Ureter (tissue), 1 donor: Measurements from ENCODE around the gene SAMD13. TPM values are rescaled to one million over a fixed set of nuclear protein-coding genes. Genes with fewer than 3 reads are reported as not detected.

Experiments
- DNase-seq: peaks from one replicate; pipeline ENCODE4 v3.0.0-alpha.2; 2020; ENCODE audit warnings: low spot score
- total RNA-seq: library from RNA; stranded (reverse); gene quantifications from one replicate; pipeline ENCODE4 v1.2.4, GENCODE V29; 2023
- donor health status: DM: yes; HTN: yes; CAD: no.

Gene SAMD13
- total RNA-seq, 1 donor from 2014 or later, result 4.7 TPM

- DNase-seq, result no peak
Measured at GRCh38 chr1:84344286-84344685, 42.8 kb downstream of the SAMD13 start.

DNA sequence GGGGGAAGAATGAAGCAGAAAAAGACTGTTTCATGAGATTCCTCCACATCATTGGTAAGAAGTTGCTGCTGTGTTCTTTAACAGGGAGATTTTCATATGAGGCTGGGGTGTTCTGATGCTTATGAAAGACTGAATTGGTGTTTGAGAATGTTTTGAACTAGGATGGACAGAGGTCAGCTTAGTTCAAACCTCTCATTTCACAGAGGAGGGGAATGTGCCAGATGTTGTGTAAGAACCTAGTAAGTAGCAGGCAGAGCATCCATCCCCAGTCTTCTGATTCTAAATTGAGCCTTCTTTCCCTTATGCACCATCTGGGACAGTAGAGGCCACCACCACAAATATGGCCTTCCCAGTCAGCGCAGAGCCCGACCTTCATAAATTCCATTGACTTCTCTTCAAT lies 43.7 kb downstream of the SAMD13 start:
- DNase-seq, result no peak

DNA sequence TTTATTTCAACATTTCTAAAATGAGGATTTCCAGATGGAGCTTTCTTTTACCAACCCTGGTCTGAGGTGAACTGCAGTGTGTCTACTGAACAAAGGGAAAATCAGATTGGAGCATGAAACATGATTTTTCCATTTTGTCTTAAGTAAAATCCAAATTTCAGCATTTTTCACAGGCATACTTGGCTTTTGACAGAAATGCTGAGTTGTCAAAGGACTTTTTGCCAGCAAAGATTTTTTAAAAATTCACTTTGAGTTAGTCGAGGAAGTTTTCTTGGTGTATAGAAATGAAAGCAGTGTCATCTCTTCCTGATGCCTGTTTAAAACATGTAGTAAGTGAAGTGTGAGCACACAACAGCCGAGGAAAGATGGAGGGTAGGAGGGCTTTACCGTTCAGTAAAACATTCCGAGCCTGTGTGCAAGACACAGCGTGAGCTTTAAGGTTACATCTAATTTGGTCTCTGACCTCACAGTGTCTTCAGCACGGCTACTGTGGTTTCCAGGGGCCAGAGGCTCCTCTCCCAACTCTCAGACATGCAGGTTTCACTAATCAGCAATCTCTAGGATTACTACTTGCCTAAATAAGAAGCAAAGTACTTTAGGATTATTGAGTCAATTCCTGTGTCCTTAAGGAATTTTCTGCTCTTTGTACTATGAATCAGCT lies 45.9 kb downstream of the SAMD13 start:
- DNase-seq, result no peak

- DNase-seq, result no peak
Measured at GRCh38 chr1:84347932-84348555, 46.5 kb downstream of the SAMD13 start.

DNA sequence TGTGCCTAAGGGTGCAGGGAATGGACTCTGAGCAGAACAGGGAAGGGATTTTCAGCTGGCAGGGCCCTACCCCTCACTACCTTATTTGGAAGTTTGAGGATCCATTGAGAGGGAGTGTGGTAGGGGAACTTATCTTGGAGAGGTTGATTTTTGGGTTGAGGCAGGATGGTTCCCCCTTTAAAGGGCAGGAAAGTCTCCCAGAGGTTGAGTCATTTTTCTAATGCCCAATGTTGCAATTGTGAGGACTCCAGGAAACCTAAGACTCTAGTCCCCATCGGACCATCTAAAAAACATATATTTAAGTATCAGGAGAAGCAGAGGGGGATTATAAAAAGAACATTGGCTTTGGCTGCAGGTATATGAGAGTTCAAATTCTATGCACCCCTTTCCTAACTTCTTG lies 47.3 kb downstream of the SAMD13 start:
- DNase-seq, result no peak

DNA sequence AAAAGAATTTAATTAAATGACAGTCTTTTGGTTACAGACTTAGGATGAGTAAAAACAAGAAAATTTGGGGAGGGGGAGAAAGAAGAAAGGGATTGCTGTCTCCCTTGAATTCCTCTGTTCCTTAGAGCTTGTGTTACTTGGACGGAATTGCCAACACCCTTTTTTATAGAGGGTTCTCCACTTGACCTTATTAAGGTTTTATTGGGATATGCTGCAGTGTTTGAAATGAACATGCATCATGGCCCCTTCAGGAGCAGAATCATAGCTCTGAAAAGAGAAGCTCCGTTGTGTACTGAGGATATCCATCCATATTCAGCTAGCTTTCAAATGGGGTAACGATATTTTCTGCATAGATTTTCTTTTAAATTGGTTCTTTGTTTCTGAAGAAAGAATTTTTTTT lies 48.6 kb downstream of the SAMD13 start:
- DNase-seq, result no peak

DNA sequence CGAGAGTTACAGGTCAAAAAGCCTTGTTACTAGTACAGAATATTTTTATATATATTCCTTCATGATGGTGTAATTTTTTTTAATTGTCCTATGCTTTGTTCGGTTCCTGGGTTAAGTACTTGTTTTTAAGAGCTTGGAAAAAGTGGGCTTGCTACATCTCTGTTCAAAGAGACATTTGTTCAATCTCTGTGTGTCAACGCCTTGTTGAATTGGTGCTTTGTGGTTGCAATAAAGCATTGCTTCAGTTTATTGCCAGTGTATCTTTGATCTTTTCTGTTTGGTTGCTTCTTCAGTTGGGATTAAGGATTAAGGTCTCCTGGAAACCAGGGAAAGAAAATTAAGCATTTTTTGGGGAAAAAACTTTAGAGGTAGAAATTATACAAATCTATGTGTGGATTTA lies 49.0 kb downstream of the SAMD13 start:
- no peak for DNase-seq

DNA sequence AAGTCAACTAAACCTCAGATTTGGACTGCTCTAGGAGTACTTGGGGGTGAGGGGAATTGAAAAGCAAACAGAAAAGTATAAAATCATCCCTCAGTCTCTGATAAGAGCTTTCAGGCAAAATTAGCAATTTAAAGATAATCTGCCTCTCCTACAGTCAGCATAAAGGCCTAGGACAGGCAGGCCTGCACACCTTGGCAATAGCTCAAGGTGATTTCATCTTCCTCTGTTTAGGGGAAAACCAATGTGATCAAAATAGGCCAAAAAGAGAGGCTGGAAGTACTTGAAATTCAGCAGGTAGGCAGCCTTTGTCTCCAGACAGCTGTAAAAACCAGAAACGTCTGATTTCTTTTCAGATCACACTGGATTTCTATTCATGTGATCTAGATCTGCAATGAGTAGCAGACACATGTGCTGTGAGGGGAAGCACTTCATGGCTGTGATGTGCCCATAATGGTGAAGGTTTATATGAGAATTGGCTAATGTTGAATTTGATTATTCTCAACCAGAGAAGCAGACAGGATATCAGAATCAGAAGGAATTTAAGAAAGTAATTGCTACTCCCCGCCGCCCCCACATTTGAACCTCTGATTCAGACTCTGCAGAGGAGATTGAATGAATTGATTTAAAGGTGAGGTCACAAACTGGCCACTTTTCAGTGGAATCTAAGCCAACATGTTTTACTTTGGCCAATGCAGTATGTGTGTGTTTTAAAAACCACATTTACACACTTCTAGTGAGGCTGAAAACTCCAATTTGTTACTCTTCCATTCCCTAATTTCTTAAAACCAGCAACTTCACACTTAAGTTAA lies 51.0 kb downstream of the SAMD13 start:
- no peak for DNase-seq

- DNase-seq, result no peak
Measured at GRCh38 chr1:84353695-84354094, 52.2 kb downstream of the SAMD13 start.

GRCh38 chr1:84355556-84355955 lies 54.0 kb downstream of the SAMD13 start:
- DNase-seq, result no peak

- DNase-seq, result no peak
Measured at GRCh38 chr1:84356881-84357280, 55.4 kb downstream of the SAMD13 start.

DNA sequence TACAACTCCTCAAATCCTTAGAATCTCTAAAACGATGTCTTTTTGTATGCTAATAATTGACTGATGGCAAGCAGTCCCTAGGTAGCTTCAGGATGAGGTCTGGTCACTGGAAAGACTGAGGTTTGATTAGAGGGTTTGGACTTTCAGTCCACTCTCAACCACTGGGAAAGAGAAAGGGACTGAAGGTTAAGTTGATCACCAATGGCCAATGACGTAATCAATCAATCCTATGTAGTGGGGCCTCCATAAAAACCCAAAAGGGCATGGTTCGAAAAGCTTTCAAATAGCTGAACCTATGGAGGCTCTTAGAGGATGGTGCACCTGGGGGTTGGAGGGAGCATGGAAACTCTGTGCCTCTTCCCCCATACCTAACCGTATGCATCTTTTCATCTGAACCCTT lies 57.2 kb downstream of the SAMD13 start:
- no peak for DNase-seq

GRCh38 chr1:84360316-84360715 lies 58.8 kb downstream of the SAMD13 start:
- DNase-seq, result no peak

DNA sequence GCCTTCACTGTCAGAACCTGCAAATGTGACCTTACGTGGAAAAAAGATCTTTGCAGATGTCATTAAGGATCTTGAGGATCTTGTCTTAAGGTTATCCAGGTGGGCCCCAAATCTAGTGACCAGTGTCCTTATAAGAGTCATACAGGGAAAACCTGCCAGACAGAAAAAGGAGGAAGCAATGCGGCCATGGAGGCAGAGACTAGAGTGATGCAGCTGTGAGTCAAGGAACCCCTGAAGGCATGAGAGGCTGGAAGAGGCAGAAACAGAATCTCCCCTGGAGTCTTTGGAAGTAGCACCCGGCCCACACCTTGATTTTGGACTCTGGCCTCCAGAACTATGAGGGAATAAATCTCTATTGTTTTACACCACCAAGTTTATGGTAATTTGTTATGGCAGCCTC lies 60.3 kb downstream of the SAMD13 start:
- DNase-seq, result no peak

DNA sequence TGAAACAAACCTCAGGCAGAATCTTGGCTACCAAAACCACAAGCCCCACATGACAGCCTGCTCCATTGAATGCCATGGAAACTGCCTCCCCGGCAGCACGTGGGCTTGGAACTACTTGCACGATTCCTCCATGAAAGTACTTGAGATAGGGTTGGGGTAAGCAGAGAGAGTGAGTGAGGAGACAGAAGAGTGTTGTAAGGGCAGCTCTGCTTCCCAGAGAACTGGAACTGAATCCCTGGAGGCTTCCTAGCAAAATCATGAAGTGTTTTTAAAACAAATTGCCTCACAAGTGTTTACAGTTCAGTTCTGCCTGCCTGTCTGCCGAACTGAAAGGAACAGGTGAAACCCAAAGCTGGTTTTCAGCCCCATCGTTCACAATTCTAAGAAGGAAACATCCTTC lies 61.5 kb downstream of the SAMD13 start:
- no peak for DNase-seq

DNA sequence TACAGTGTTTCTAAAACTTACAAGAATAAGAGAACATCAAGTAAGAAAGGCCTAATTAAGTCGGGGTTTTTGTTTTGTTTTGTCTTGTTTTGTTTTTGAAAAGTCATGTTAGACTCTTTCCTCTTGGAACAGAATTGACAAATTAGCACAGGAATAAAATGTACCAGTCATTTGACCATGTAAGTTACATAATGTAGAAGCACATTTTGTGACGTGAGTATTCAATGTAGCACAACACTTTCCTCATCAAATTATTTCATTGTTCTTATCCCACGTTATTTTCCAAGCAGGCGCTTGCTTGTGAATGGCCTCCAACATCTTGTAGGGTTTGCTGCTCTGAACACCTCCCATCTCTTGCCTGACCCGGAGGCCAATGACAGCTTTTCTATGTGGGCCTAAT lies 62.1 kb downstream of the SAMD13 start:
- no peak for DNase-seq

- DNase-seq, result no peak
Measured at GRCh38 chr1:84365225-84366221, 64.0 kb downstream of the SAMD13 start.

DNA sequence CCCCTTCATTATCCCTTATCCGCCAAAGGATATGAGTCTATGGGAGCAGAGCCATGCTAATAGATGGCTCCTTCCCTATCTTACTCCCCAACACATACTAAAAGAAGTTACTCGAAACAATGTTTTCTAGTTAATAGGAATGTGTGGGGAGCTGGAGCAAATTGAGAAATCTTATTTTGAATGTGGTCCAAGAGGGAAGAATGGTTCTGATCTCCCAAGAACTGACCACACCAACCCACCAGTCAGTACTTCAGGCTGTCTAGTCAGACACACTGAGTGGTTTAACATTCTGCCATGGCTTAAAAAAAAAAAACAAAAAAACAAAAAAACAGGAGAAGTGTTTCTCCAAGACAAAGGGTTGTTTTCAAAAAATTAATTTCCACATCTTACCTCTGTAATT lies 65.3 kb downstream of the SAMD13 start:
- DNase-seq, result no peak

DNA sequence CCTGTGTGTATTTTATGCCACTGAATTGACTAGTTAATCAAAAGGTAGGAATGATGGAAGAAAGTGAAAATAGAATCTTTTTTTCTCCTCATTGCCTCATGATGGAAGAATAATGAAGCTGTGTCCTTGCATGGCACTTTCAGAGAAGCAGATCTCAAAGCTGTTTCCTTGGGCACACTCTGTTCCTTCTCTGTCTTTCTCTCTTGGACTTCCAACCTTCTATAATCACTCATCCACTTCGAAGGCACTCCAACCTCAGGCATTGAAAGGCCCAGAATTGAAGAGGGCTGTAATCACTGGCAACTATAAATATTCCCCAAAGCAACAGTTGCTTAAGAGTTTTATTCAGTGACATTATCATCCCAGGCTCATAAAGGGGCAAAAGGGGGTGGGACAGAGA lies 65.7 kb downstream of the SAMD13 start:
- no peak for DNase-seq

GRCh38 chr1:84368441-84368840 lies 66.9 kb downstream of the SAMD13 start:
- no peak for DNase-seq

GRCh38 chr1:84370266-84370665 lies 68.8 kb downstream of the SAMD13 start:
- DNase-seq, result no peak
